C4-2B (cell line): ENCODE data around the gene DPP3.

Source experiments
- H3K27ac ChIP-seq: fragments of 450-650 bp; 2 replicates; pipeline ENCODE4 v1.5.1; 2017
- CTCF ChIP-seq: fragments of 450-650 bp; conservative IDR thresholded peaks from 2 replicates; pipeline ENCODE4 v1.5.1; 2017; ENCODE audit warnings: mild to moderate bottlenecking
- ZFX ChIP-seq: fragments of 450-650 bp; IDR thresholded peaks from 2 replicates; pipeline ENCODE4 v1.6.1; 2017

DPP3 gene

GRCh38 chr11:66548774-66549630 lies 68.8 kb downstream of the DPP3 start:
- TF ChIP-seq CTCF (no peak), ZFX (no peak)
- no peak overlapping the region for H3K27ac ChIP-seq

DNA sequence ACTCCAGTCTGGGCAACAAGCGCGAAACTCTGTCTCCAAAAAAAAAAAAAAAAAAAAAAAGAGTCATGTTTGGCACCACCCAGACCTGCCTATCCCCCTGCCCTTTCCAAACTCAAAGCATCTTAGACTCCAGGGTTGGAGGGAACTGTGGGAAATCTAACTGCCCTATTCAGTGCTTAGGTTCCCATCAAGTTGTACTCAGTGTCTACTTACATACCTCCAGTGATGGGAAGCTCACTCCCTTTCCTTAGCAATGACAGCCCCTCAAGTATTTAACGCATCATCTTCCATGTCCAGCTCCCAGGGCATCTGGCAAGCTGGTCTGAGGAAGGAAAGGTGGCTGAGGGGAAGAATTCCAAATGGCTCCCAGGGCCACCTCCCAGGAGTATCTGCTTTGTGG lies 69.5 kb downstream of the DPP3 start:
- no peak for TF ChIP-seq ZFX
- TF ChIP-seq CTCF = no peak
- no peak overlapping the region for H3K27ac ChIP-seq

DNA sequence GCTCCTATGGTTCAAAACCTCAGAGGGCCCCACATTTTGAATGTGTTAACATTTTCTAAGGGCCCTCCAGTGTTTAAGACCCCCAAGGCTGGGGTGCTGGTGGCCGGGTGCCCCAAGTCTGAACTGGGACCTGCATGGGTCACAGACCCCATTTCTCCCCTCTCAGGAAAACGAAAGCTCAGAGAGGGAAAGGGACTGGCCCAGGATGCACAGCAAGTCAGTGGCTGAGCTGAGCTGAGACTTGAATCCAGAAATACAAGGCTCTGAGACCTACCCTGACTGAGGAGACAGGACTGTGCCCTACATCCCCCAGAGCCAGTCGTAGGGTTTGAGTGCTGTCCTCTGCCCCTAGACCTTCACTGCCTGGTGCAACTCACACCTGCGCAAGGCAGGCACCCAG lies 70.7 kb downstream of the DPP3 start:
- TF ChIP-seq ZFX = no peak
- H3K27ac ChIP-seq = no peak overlapping the region

GRCh38 chr11:66554602-66555001 lies 74.4 kb downstream of the DPP3 start:
- H3K27ac ChIP-seq = no peak overlapping the region
- TF ChIP-seq ZFX = no peak
- TF ChIP-seq CTCF = no peak

GRCh38 chr11:66555416-66555815 lies 75.2 kb downstream of the DPP3 start:
- TF ChIP-seq CTCF (no peak), ZFX (no peak)
- no peak overlapping the region for H3K27ac ChIP-seq

GRCh38 chr11:66556086-66556485 lies 75.9 kb downstream of the DPP3 start:
- no peak for TF ChIP-seq ZFX
- H3K27ac ChIP-seq = no peak overlapping the region

- TF ChIP-seq ZFX (no peak), CTCF (no peak)
- H3K27ac ChIP-seq = no peak overlapping the region
These were observed 77.6 kb downstream of the DPP3 start for GRCh38 chr11:66557733-66558326.
